H1 (cell line): ENCODE results near the gene C16orf95. TPM values are rescaled to one million over a fixed set of nuclear protein-coding genes. Genes with fewer than 3 reads are reported as not detected.
"Not testable (repeated sequence)": the region's sequence is repeated elsewhere in the genome, so short reads cannot be mapped to it uniquely, and the experiment has no call there.

Source experiments
- CTCF ChIA-PET: fragments of 300-600 bp; sonication (Branson Sonifier 250); formaldehyde crosslinking; loops from one replicate; lab custom pipeline; 2021; ENCODE audit not compliant: partially characterized antibody; lab: Charles Lee
- POLR2A ChIA-PET: fragments of 300-600 bp; sonication (Branson Sonifier 250); formaldehyde crosslinking; loops from one replicate; lab custom pipeline; 2021; ENCODE audit warnings: inconsistent platforms; ENCODE audit not compliant: partially characterized antibody; lab: Charles Lee
- DNase-seq, 2 experiments: peaks; one replicate each; pipeline versions ENCODE4 v3.0.0 to v3.0.0-alpha.2; 2010 to 2022; ENCODE audit warnings: low spot score in 2 of 2, low read depth in 1 of 2, mixed read lengths in 1 of 2
- FAIRE-seq: peaks from 2 replicates; lab custom pipeline; 2011; peaks lifted over from hg19 to GRCh38; lab: Jason Lieb, UNC
- H2AFZ ChIP-seq: 2 replicates; pipeline ENCODE4 v1.8.1; 2012; ENCODE audit warnings: low read length, inconsistent platforms
- H2AK5ac ChIP-seq: 2 replicates; pipeline ENCODE4 v1.6.1; 2013; ENCODE audit warnings: low read depth, low read length
- H2BK120ac ChIP-seq: replicated peaks from 2 replicates; pipeline ENCODE3; 2013; ENCODE audit warnings: low read depth, low read length, inconsistent platforms
- H2BK12ac ChIP-seq: 2 replicates; pipeline ENCODE4 v1.6.1; 2013; ENCODE audit warnings: low read depth, low read length
- H2BK15ac ChIP-seq: 2 replicates; pipeline ENCODE4 v1.6.1; 2013; ENCODE audit warnings: low read length
- H2BK20ac ChIP-seq: 2 replicates; pipeline ENCODE4 v1.6.1; 2013; ENCODE audit warnings: low read length
- H2BK5ac ChIP-seq: 2 replicates; pipeline ENCODE4 v1.6.1; 2013; ENCODE audit warnings: low read depth, low read length
- H3K14ac ChIP-seq: 2 replicates; pipeline ENCODE4 v1.6.1; 2013; ENCODE audit warnings: inconsistent platforms; ENCODE audit not compliant: insufficient read length
- H3K18ac ChIP-seq: 2 replicates; pipeline ENCODE4 v1.6.1; 2013; ENCODE audit warnings: low read length; ENCODE audit errors: extremely low read depth
- H3K23ac ChIP-seq: 2 replicates; pipeline ENCODE4 v1.6.1; 2013; ENCODE audit warnings: inconsistent platforms; ENCODE audit not compliant: insufficient read length
- H3K23me2 ChIP-seq: 2 replicates; pipeline ENCODE4 v1.6.1; 2013; ENCODE audit warnings: low read depth, low read length
- H3K27ac ChIP-seq: 2 replicates; pipeline ENCODE4 v1.6.1; 2011; ENCODE audit warnings: low read depth, low read length, inconsistent platforms
- H3K27me3 ChIP-seq, 4 experiments: replicated peaks in 1 of 4; 1 replicate in 1 of 4; 2 replicates in 3 of 4; pipeline versions ENCODE4 v1.6.1 to v1.8.1; 2011 to 2013; ENCODE audit warnings: low read length in 3 of 4, mild to moderate bottlenecking in 3 of 4, inconsistent platforms in 2 of 4, mixed read lengths in 2 of 4, moderate library complexity in 1 of 4; ENCODE audit not compliant: control insufficient read depth in 3 of 4, insufficient read depth in 3 of 4; ENCODE audit errors: extremely low read depth in 1 of 4
- H3K36me3 ChIP-seq, 4 experiments: 2 replicates each; pipeline versions ENCODE4 v1.6.1 to v1.8.1; 2011 to 2013; ENCODE audit warnings: mild to moderate bottlenecking in 4 of 4, low read length in 3 of 4, moderate library complexity in 2 of 4, control low read depth in 1 of 4, inconsistent platforms in 1 of 4; ENCODE audit not compliant: insufficient read depth in 4 of 4, control insufficient read depth in 2 of 4
- H3K4ac ChIP-seq: replicated peaks from 2 replicates; pipeline ENCODE3; 2013; ENCODE audit warnings: low read length, low read depth, mixed read lengths, inconsistent platforms; ENCODE audit not compliant: insufficient read length
- H3K4me1 ChIP-seq, 4 experiments: replicated peaks in 1 of 4; 1 replicate in 1 of 4; 2 replicates in 3 of 4; pipeline versions ENCODE4 v1.6.1 to v1.8.1; 2011 to 2013; ENCODE audit warnings: low read length in 3 of 4, inconsistent platforms in 2 of 4, mixed read lengths in 1 of 4; ENCODE audit not compliant: insufficient read depth in 4 of 4, control insufficient read depth in 3 of 4
- H3K4me2 ChIP-seq, 2 experiments: 2 replicates each; pipeline versions ENCODE4 v1.6.1 to v1.8.1; 2011 to 2013; ENCODE audit warnings: low read depth in 2 of 2, low read length in 2 of 2, control low read depth in 1 of 2, inconsistent platforms in 1 of 2, mild to moderate bottlenecking in 1 of 2; ENCODE audit not compliant: insufficient read depth in 1 of 2
- H3K4me3 ChIP-seq, 4 experiments: fragments of 200-600, 300-600 bp in 1 of 4; sonication (generic), shearing (Covaris generic), sonication (Bioruptor Twin) in 1 of 4; 2 replicates each; pipeline versions ENCODE4 v1.5.1 to v1.8.1; 2011 to 2016; ENCODE audit warnings: low read length in 4 of 4, low read depth in 3 of 4, control low read depth in 2 of 4, inconsistent platforms in 2 of 4, mild to moderate bottlenecking in 2 of 4, mixed read lengths in 1 of 4, moderate library complexity in 1 of 4; ENCODE audit not compliant: insufficient read depth in 2 of 4; ENCODE audit errors: extremely low read depth in 1 of 4
- H3K56ac ChIP-seq: replicated peaks from 2 replicates; pipeline ENCODE3; 2013; ENCODE audit warnings: low read depth, mild to moderate bottlenecking, mixed read lengths, low read length, inconsistent platforms; ENCODE audit not compliant: insufficient read length
- H3K79me1 ChIP-seq: 2 replicates; pipeline ENCODE4 v1.6.1; 2013; ENCODE audit warnings: low read depth, low read length, control low read depth
- H3K79me2 ChIP-seq, 2 experiments: 2 replicates each; pipeline versions ENCODE4 v1.6.1 to v1.8.1; 2012 to 2013; ENCODE audit warnings: low read length in 2 of 2, mild to moderate bottlenecking in 2 of 2, inconsistent platforms in 1 of 2; ENCODE audit not compliant: insufficient read depth in 2 of 2, control insufficient read depth in 1 of 2
- H3K9ac ChIP-seq, 4 experiments: replicated peaks in 1 of 4; 1 replicate in 1 of 4; 2 replicates in 3 of 4; pipeline versions ENCODE4 v1.6.1 to v1.8.1; 2011 to 2013; ENCODE audit warnings: low read depth in 3 of 4, low read length in 3 of 4, control low read depth in 2 of 4, mild to moderate bottlenecking in 2 of 4, moderate library complexity in 2 of 4, inconsistent platforms in 1 of 4; ENCODE audit errors: extremely low read depth in 1 of 4
- H3K9me3 ChIP-seq, 2 experiments: 2 replicates each; pipeline versions ENCODE4 v1.6.1 to v1.8.1; 2012 to 2013; ENCODE audit warnings: mild to moderate bottlenecking in 2 of 2, moderate library complexity in 2 of 2, control low read depth in 1 of 2, inconsistent platforms in 1 of 2, low read depth in 1 of 2, low read length in 1 of 2, mixed read lengths in 1 of 2; ENCODE audit not compliant: insufficient read depth in 2 of 2
- H4K20me1 ChIP-seq, 2 experiments: replicated peaks in 1 of 2; 2 replicates each; pipeline versions ENCODE3 to v1.8.1; 2011 to 2013; ENCODE audit warnings: inconsistent platforms in 2 of 2, low read length in 2 of 2, mild to moderate bottlenecking in 1 of 2; ENCODE audit not compliant: insufficient read depth in 2 of 2, control insufficient read depth in 1 of 2
- H4K5ac ChIP-seq: 2 replicates; pipeline ENCODE4 v1.6.1; 2013; ENCODE audit warnings: low read length, low read depth, mixed read lengths, inconsistent platforms; ENCODE audit not compliant: insufficient read length
- H4K8ac ChIP-seq: 2 replicates; pipeline ENCODE4 v1.8.0; 2013; ENCODE audit warnings: mild to moderate bottlenecking, moderate library complexity, low read length, inconsistent platforms; ENCODE audit not compliant: insufficient read depth; ENCODE audit errors: extremely low read depth
- H4K91ac ChIP-seq: replicated peaks from 2 replicates; pipeline ENCODE3; 2013; ENCODE audit warnings: low read length, mixed read lengths, inconsistent platforms; ENCODE audit not compliant: insufficient read length
- POLR2AphosphoS5 ChIP-seq: IDR thresholded peaks from 2 replicates; pipeline ENCODE4 v1.6.1; 2011; ENCODE audit warnings: low read depth, low read length
- WGBS, 2 experiments: shearing (Covaris generic) in 1 of 2; methylation state at CpG; one replicate each; pipeline versions ENCODE4 v1.1.6 to v1.1.7; 2013 to 2015; ENCODE audit warnings: low lambda C conversion rate in 2 of 2, mixed read lengths in 2 of 2, inconsistent platforms in 1 of 2, low coverage in 1 of 2, missing lambda C conversion rate in 1 of 2; ENCODE audit not compliant: insufficient replicate concordance in 2 of 2, insufficient coverage in 1 of 2, insufficient read length in 1 of 2; ENCODE audit errors: extremely low coverage in 1 of 2, missing lambda C conversion rate in 1 of 2; 5-methylcytosine and 5-hydroxymethylcytosine counted together
- polyA plus RNA-seq, 7 experiments: library from polyadenylated mRNA; depleted of rRNA in 3 of 7; stranded (reverse) in 5 of 7; unstranded in 2 of 7; fragments of >200 nt in 5 of 7; fragments of 200-250 nt in 2 of 7; gene quantifications; 1 replicate in 5 of 7; 2 replicates in 1 of 7; 4 replicates in 1 of 7; pipeline versions ENCODE4 v1.2.1 to v1.2.3, GENCODE V29; 2011 to 2013; ENCODE audit warnings: missing spikeins in 2 of 7, mixed read lengths in 2 of 7
- total RNA-seq: library from RNA; stranded (reverse); fragmentation: NEBNext Ultra II Directional; extraction: Animal tissue kit (Norgen Biotek cat#: 25700); gene quantifications from 2 replicates; pipeline ENCODE4 v1.2.1, GENCODE V29; 2021

Gene C16orf95
- total and polyA plus RNA-seq, 2 of the 8 experiments (the other 6 are each of a cell fraction or from before 2014, with no cell fraction given), result 5.0 to 5.4 TPM

GRCh38 chr16:87340198-87340597 lies 23.0 kb upstream of the C16orf95 start (continued):
- no peak for TF ChIP-seq POLR2AphosphoS5

DNA sequence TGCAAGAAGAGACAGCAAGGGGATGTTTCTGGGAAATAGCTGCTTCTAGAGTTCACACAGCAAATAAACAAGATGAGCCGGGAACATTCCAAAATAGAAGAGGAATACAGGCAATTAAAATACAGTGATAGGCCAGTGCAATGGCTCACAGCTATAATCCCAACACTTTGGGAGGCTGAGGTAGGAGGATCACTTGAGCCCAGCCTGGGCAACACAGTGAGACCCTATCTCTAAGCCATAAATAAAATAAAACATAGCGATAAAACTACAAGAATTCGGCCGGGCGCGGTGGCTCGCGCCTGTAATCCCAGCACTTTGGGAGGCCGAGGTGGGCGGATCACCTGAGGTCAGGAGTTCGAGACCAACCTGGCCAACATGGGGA lies 22.5 kb upstream of the C16orf95 start:
- H2AK5ac ChIP-seq, H3K36me3 ChIP-seq, H3K4me3 ChIP-seq, H3K27ac ChIP-seq, H2BK120ac ChIP-seq, DNase-seq, H3K9ac ChIP-seq, H3K23me2 ChIP-seq, H2AFZ ChIP-seq, H3K79me1 ChIP-seq, H3K4me1 ChIP-seq, H3K79me2 ChIP-seq, H3K56ac ChIP-seq, H3K27me3 ChIP-seq, H4K91ac ChIP-seq, H2BK12ac ChIP-seq, POLR2A ChIA-PET, H4K5ac ChIP-seq, H3K23ac ChIP-seq, H2BK20ac ChIP-seq, H3K4ac ChIP-seq, H3K18ac ChIP-seq, H2BK5ac ChIP-seq, H3K9me3 ChIP-seq, H3K4me2 ChIP-seq, H3K14ac ChIP-seq, FAIRE-seq, H4K8ac ChIP-seq, H4K20me1 ChIP-seq, H2BK15ac ChIP-seq: not testable (repeated sequence)
- 93% methylated on average over 11 of the region's 11 CpGs; no CpG with 5 or more reads in 1 of the 2 experiments for WGBS, 2 experiments
- CTCF ChIA-PET, result interaction anchor here (0.6 to 1.9 kb wide), 4 partner anchors 9 to 1100 kb away, joined by 3 to 6 read pairs (median 4); no protein-coding TSS in a partner anchor
